OCI-LY1 (cell line): ENCODE data around the gene DDX31.

Experiments used
- CTCF ChIP-seq: fragments of 200-600 bp; sonication (generic), shearing (Covaris generic); IDR thresholded peaks from 2 replicates; pipeline ENCODE4 v1.5.1; 2017; ENCODE audit warnings: mild to moderate bottlenecking, antibody characterized with exemption, low read length, moderate library complexity, mixed read lengths
- EZH2 ChIP-seq: fragments of 200-600 bp; sonication (generic), shearing (Covaris generic); IDR thresholded peaks from 2 replicates; pipeline ENCODE4 v1.8.0; 2017; ENCODE audit warnings: borderline replicate concordance, mixed run types, mild to moderate bottlenecking, antibody characterized with exemption, low read length, moderate library complexity, mixed read lengths

DNA sequence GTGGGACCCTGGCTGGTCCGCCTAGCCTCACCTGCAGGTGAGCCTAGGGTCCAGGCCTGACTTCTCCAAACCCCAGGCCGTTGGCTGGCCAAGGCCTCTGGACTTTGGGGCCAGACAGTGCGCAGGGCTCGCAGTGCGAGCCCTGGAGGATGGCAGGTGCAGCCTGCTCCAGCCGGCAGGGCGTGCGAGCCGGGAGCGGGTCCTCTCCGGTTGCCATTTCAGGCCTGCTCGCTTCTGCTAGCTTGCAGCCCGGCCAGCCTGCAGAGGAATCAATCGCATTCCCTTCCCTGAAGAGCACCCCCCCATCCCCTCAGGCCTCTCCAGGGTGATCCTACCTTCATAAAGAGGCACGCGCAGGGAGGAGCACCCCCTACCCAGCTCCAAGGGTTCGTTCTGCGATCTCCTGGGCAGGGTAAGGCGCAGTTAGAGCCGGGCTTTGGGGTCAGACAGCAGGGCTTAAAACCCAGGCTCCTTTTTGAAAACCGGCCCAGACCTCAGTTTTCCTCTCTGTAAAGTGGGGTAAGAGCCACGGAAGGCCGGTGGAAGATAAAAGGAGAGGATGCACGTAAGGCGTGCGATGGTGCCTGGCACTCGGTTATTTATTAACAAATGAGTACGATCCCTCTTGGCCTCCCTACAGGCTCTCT, 81.2 kb downstream of the DDX31 start:
- TF ChIP-seq CTCF: no peak
- no peak for TF ChIP-seq EZH2
